Measurements from ENCODE around the gene MFSD6L.

MFSD6L gene

GRCh38 chr17:8793649-8794048, 5.5 kb downstream of the MFSD6L start:
- no peak for DNase-seq (ENCODE audit: low read depth in 3 of 3)

- DNase-seq (ENCODE audit: low read depth in 3 of 3) = no peak
Measured at GRCh38 chr17:8792646-8793045, 6.5 kb downstream of the MFSD6L start.

GRCh38 chr17:8791910-8792270, 7.3 kb downstream of the MFSD6L start:
- no peak for DNase-seq (ENCODE audit: low read depth in 3 of 3)

GRCh38 chr17:8791248-8791909, 7.8 kb downstream of the MFSD6L start:
- DNase-seq (ENCODE audit: low read depth in 3 of 3) = no peak

- DNase-seq (ENCODE audit: low read depth in 3 of 3) = no peak
Measured at GRCh38 chr17:8789743-8790142, 9.4 kb downstream of the MFSD6L start.

- DNase-seq (ENCODE audit: low read depth in 3 of 3) = no peak
Measured at GRCh38 chr17:8788998-8789397, 10.2 kb downstream of the MFSD6L start.

- peak; percentile 18 to 65 (median 50) for DNase-seq (ENCODE audit: low read depth in 3 of 3)
Measured at GRCh38 chr17:8785547-8786413, 13.4 kb downstream of the MFSD6L start.

- DNase-seq (ENCODE audit: low read depth in 3 of 3) = no peak
Measured at GRCh38 chr17:8782176-8782575, 17.0 kb downstream of the MFSD6L start.

GRCh38 chr17:8781776-8782175, 17.4 kb downstream of the MFSD6L start:
- DNase-seq (ENCODE audit: low read depth in 3 of 3) = no peak

- no peak for DNase-seq (ENCODE audit: low read depth in 3 of 3)
Measured at GRCh38 chr17:8776881-8777280, 22.3 kb downstream of the MFSD6L start.

GRCh38 chr17:8776248-8776647, 22.9 kb downstream of the MFSD6L start:
- DNase-seq (ENCODE audit: low read depth in 3 of 3) = no peak

GRCh38 chr17:8766731-8767130, 32.4 kb downstream of the MFSD6L start:
- DNase-seq (ENCODE audit: low read depth in 3 of 3) = no peak

- DNase-seq (ENCODE audit: low read depth in 3 of 3) = no peak
Measured at GRCh38 chr17:8762012-8762411, 37.2 kb downstream of the MFSD6L start.

- no peak for DNase-seq (ENCODE audit: low read depth in 3 of 3)
Measured at GRCh38 chr17:8758137-8758596, 41.0 kb downstream of the MFSD6L start, which contains the start of gene SPDYE4. TSS of gene SPDYE4 (minus strand) at chr17:8758546. CDS start at chr17:8758382, 164 bp downstream.

- no peak for DNase-seq (ENCODE audit: low read depth in 3 of 3)
Measured at GRCh38 chr17:8757189-8757588, 42.0 kb downstream of the MFSD6L start.

GRCh38 chr17:8755590-8756255, 43.4 kb downstream of the MFSD6L start:
- DNase-seq (ENCODE audit: low read depth in 3 of 3) = no peak

- no peak for DNase-seq (ENCODE audit: low read depth in 3 of 3)
Measured at GRCh38 chr17:8754890-8755289, 44.3 kb downstream of the MFSD6L start.

GRCh38 chr17:8753976-8754440, 45.2 kb downstream of the MFSD6L start:
- no peak for DNase-seq (ENCODE audit: low read depth in 3 of 3)

GRCh38 chr17:8753136-8753975, 45.8 kb downstream of the MFSD6L start:
- DNase-seq (ENCODE audit: low read depth in 3 of 3) = no peak

GRCh38 chr17:8749616-8750015, 49.5 kb downstream of the MFSD6L start:
- DNase-seq (ENCODE audit: low read depth in 3 of 3) = no peak

- DNase-seq (ENCODE audit: low read depth in 3 of 3) = no peak
Measured at GRCh38 chr17:8747742-8748141, 51.4 kb downstream of the MFSD6L start.

Data from stimulated activated CD4-positive, alpha-beta T cell treated with anti-CD3 and anti-CD28 coated beads, TNF-alpha, amount 100 ng/mL, for 48 hours (primary cell).